HL-60 (cell line): ENCODE measurements around the gene NIPBL.
"Not testable (repeated sequence)": the region's sequence is repeated elsewhere in the genome, so short reads cannot be mapped to it uniquely, and the experiment has no call there.

Source experiments
- DNase-seq, 2 experiments: peaks; one replicate each; pipeline ENCODE4 v3.0.0-alpha.2; 2010 to 2020; ENCODE audit warnings: low read depth in 1 of 2, low spot score in 1 of 2
- H3K27ac ChIP-seq: fragments of 250-450 bp; sonication (Bioruptor Pico); replicated peaks from 2 replicates; pipeline ENCODE4 v1.5.1; 2020; ENCODE audit warnings: mild to moderate bottlenecking, moderate library complexity
- H3K27me3 ChIP-seq: fragments of 250-450 bp; sonication (Bioruptor Pico); 2 replicates; pipeline ENCODE4 v1.5.1; 2021; ENCODE audit warnings: mild to moderate bottlenecking, moderate library complexity; ENCODE audit not compliant: insufficient read depth, poor library complexity, severe bottlenecking
- H3K4me3 ChIP-seq: replicated peaks from 2 replicates; pipeline ENCODE4 v1.5.1; 2011; ENCODE audit warnings: mild to moderate bottlenecking, control low read depth, low read length; ENCODE audit not compliant: insufficient read depth
- GABPA ChIP-seq: IDR thresholded peaks from 2 replicates; pipeline ENCODE4 v1.6.1; 2012; ENCODE audit warnings: low read depth
- POLR2AphosphoS5 ChIP-seq: IDR thresholded peaks from 2 replicates; pipeline ENCODE4 v1.6.1; 2012; ENCODE audit warnings: low read depth
- SPI1 ChIP-seq: IDR thresholded peaks from 2 replicates; pipeline ENCODE4 v1.6.1; 2012; ENCODE audit warnings: low read depth, mild to moderate bottlenecking, borderline replicate concordance
- TF ChIP-seq, protein P1 (sequence below): IDR thresholded peaks from one replicate; pipeline ENCODE4 v1.5.1; 2011; ENCODE audit warnings: low read length, control low read depth, inconsistent platforms; ENCODE audit not compliant: insufficient read depth
- TF ChIP-seq, protein P2 (sequence below): IDR thresholded peaks from 2 replicates; pipeline ENCODE4 v1.6.1; 2012; ENCODE audit warnings: low read depth; ENCODE audit not compliant: insufficient replicate concordance

The NIPBL gene

DNA sequence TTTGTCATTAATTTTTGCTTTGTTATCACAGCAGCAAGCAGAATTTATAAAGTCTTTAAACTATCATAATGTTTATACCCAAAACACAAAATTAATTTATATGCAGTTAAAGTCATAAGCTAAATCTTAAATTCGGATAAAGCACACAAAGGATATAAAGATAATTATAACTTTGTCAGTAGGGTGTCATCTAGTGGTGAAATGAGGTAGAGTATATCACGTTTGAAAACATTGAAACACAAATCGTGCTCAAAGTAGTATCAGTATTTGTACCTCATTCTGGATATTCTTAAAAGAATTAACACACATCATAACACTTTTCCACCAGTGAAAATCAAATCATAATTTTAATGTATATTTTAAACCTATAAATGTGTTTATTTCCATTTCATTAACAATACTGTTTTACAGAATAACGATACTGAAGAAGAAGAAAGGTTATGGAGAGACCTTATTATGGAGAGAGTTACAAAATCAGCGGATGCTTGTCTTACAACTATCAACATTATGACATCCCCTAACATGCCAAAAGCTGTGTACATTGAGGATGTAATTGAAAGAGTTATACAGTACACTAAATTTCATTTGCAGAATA is 129.5 kb downstream of the NIPBL start:
- no peak for TF ChIP-seq GABPA
- TF ChIP-seq, protein P1, sequence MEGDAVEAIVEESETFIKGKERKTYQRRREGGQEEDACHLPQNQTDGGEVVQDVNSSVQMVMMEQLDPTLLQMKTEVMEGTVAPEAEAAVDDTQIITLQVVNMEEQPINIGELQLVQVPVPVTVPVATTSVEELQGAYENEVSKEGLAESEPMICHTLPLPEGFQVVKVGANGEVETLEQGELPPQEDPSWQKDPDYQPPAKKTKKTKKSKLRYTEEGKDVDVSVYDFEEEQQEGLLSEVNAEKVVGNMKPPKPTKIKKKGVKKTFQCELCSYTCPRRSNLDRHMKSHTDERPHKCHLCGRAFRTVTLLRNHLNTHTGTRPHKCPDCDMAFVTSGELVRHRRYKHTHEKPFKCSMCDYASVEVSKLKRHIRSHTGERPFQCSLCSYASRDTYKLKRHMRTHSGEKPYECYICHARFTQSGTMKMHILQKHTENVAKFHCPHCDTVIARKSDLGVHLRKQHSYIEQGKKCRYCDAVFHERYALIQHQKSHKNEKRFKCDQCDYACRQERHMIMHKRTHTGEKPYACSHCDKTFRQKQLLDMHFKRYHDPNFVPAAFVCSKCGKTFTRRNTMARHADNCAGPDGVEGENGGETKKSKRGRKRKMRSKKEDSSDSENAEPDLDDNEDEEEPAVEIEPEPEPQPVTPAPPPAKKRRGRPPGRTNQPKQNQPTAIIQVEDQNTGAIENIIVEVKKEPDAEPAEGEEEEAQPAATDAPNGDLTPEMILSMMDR: peak; percentile 42
- Histone ChIP-seq H3K4me3 (no peak overlapping the region), H3K27ac (no peak overlapping the region), H3K27me3 (no peaks in the 10 kb centered on the region)
- no peak for DNase-seq

DNA sequence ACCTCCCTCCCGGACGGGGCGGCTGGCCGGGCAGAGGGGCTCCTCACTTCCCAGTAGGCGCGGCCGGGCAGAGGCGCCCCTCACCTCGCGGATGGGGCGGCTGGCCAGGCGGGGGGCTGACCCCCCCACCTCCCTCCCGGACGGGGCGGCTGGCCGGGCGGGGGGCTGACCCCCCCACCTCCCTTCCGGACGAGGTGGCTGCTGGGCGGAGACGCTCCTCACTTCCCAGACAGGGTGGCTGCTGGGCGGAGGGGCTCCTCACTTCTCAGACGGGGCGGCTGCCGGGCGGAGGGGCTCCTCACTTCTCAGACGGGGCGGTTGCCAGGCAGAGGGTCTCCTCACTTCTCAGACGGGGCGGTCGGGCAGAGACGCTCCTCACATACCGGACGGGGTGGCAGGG is 136.6 kb downstream of the NIPBL start:
- not testable (repeated sequence) for DNase-seq, H3K27ac ChIP-seq, H3K4me3 ChIP-seq, H3K27me3 ChIP-seq

DNA sequence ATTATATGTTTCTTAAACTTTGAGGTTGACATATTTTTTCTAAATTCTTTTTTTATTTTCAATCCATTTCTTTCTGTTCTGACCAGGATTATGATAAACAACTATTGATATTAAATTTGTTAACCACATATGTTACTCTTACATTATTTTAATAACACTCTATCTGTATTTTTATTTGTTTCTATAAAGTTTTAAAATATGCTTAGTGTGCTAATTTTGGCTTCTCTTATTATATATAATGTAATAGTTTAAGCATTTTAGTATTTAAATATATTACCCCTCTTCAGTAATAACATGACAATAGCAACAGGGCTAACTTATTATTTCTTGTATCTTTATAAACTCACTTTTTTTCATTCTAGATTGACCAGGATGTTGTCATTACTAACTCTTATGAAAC is 137.8 kb downstream of the NIPBL start:
- DNase-seq: no peak
- Histone ChIP-seq H3K27ac (no peak overlapping the region), H3K27me3 (no peaks in the 10 kb centered on the region), H3K4me3 (no peak overlapping the region)
- TF ChIP-seq SPI1 (no peak), POLR2AphosphoS5 (no peak), GABPA (no peak)
- TF ChIP-seq, protein P1: no peak
- TF ChIP-seq, protein P2, sequence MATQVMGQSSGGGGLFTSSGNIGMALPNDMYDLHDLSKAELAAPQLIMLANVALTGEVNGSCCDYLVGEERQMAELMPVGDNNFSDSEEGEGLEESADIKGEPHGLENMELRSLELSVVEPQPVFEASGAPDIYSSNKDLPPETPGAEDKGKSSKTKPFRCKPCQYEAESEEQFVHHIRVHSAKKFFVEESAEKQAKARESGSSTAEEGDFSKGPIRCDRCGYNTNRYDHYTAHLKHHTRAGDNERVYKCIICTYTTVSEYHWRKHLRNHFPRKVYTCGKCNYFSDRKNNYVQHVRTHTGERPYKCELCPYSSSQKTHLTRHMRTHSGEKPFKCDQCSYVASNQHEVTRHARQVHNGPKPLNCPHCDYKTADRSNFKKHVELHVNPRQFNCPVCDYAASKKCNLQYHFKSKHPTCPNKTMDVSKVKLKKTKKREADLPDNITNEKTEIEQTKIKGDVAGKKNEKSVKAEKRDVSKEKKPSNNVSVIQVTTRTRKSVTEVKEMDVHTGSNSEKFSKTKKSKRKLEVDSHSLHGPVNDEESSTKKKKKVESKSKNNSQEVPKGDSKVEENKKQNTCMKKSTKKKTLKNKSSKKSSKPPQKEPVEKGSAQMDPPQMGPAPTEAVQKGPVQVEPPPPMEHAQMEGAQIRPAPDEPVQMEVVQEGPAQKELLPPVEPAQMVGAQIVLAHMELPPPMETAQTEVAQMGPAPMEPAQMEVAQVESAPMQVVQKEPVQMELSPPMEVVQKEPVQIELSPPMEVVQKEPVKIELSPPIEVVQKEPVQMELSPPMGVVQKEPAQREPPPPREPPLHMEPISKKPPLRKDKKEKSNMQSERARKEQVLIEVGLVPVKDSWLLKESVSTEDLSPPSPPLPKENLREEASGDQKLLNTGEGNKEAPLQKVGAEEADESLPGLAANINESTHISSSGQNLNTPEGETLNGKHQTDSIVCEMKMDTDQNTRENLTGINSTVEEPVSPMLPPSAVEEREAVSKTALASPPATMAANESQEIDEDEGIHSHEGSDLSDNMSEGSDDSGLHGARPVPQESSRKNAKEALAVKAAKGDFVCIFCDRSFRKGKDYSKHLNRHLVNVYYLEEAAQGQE: no peak

DNA sequence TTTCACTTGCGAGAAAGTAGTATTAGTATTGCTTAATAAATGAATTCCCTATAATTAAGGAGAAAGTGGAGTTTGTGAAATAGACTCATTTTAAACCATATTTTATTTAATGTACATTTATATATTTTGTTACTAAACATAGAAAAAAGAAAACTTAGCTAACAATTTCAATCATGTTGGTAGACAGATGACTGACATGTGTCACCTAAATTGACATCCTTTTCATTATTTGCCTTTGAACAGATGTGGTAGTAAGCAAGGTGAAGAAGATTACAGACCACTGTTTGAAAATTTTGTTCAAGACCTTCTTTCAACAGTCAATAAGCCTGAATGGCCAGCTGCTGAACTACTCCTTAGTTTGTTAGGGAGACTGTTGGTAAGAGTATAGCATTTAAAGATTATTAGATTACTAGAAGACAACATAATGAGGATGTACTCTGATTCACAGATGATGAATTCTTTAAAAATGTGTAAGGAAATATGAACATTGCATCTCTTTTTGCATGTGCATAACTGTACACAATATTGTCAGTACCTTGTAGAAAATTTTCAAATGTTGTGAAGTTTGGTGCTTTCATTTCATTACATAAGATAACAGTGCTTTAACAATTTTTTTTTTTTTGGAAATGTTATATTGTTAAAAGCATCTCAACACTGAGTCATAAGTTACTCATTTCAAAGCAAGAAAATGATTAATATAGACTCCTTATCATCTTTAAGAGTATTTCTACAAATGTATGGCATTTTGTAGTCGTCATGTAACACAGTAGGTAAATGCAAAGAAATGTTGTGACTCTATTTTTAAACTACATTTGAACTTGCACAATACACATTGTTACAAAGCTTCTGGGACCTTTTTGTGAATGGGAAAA is 139.5 kb downstream of the NIPBL start:
- H3K27ac ChIP-seq: no peak overlapping the region
- TF ChIP-seq, protein P2: no peak
- no peak for TF ChIP-seq SPI1
- TF ChIP-seq POLR2AphosphoS5: no peak
- TF ChIP-seq, protein P1: no peak
- no peak for TF ChIP-seq GABPA
- H3K4me3 ChIP-seq: no peak overlapping the region
- no peak for DNase-seq
- H3K27me3 ChIP-seq: no peaks in the 10 kb centered on the region
